ENCODE results near the gene PTPRM.
A peak's percentile ranks its signal among the peaks of the same experiment; 100 is the strongest.

PTPRM gene

GRCh38 chr18:7626922-7627440, 59.9 kb downstream of the PTPRM start:
- peak; percentile 63 to 75 for DNase-seq (ENCODE audit: low read depth in 2 of 2)
- no peak overlapping the region for H3K4me3 ChIP-seq (replicated peaks in 1 of 2; ENCODE audit: low read depth in 2 of 2, low read length in 2 of 2)
- TF ChIP-seq, protein P1, sequence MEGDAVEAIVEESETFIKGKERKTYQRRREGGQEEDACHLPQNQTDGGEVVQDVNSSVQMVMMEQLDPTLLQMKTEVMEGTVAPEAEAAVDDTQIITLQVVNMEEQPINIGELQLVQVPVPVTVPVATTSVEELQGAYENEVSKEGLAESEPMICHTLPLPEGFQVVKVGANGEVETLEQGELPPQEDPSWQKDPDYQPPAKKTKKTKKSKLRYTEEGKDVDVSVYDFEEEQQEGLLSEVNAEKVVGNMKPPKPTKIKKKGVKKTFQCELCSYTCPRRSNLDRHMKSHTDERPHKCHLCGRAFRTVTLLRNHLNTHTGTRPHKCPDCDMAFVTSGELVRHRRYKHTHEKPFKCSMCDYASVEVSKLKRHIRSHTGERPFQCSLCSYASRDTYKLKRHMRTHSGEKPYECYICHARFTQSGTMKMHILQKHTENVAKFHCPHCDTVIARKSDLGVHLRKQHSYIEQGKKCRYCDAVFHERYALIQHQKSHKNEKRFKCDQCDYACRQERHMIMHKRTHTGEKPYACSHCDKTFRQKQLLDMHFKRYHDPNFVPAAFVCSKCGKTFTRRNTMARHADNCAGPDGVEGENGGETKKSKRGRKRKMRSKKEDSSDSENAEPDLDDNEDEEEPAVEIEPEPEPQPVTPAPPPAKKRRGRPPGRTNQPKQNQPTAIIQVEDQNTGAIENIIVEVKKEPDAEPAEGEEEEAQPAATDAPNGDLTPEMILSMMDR (IDR thresholded peaks at IDR 0.05; ENCODE audit: low read depth, low read length), result peak; percentile 23

DNA sequence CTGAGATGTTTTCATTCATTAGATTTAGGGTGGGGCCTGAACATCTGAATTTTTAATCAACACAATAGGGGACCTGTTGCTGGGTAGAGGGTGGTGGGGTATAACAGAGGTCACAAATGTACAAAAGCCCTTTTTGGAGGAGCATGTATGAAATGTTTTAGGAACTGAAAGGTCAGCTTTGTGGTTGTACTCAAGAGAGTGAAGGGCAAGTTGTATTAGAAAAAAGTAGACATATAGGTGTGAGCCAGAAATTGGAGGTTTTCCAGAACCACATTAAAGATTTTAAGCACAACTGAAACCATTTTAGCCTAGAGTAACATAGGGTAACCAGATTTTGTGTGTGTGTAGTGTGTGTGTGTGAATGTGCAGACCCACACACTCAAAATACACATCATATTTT, 62.3 kb downstream of the PTPRM start:
- TF ChIP-seq, protein P1 (IDR thresholded peaks at IDR 0.05; ENCODE audit: low read depth, low read length), result no peak
- no peak for DNase-seq (ENCODE audit: low read depth in 2 of 2)
- no peak overlapping the region for H3K4me3 ChIP-seq (replicated peaks in 1 of 2; ENCODE audit: low read depth in 2 of 2, low read length in 2 of 2)

DNA sequence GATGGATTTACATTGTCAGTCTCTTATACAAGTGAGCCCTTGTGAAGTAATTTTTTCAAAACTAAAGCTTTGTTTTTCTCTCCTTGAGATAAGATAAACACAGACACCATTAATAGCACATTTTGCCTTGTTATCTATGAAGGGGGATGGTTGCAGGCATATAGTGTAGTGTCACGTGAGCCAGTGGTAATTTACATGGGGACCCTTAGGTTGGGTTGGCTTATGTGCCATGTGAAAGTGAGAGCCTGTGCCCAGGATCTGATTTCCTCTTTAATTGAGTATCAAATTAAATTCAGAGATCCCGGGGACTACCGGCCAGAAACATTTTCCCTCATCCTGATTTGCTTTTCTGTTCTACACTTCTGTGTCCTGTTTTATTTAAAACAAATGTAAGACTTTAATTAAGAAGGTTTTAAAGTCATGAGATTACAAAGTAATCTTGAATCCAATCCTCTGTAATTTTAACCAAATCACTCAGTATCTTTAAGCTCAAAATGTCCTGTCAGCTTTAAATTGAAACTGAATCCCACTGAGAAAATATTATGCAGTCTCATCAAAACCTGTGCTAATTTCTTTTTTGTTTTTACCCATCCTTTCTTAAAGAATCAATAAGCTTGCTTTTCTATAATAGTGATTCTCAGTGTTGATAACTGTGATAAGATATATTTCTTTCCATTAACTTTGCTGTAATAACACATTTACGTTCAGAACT, 63.8 kb downstream of the PTPRM start:
- TF ChIP-seq, protein P1 (IDR thresholded peaks at IDR 0.05; ENCODE audit: low read depth, low read length), result no peak
- no peak for DNase-seq (ENCODE audit: low read depth in 2 of 2)

DNA sequence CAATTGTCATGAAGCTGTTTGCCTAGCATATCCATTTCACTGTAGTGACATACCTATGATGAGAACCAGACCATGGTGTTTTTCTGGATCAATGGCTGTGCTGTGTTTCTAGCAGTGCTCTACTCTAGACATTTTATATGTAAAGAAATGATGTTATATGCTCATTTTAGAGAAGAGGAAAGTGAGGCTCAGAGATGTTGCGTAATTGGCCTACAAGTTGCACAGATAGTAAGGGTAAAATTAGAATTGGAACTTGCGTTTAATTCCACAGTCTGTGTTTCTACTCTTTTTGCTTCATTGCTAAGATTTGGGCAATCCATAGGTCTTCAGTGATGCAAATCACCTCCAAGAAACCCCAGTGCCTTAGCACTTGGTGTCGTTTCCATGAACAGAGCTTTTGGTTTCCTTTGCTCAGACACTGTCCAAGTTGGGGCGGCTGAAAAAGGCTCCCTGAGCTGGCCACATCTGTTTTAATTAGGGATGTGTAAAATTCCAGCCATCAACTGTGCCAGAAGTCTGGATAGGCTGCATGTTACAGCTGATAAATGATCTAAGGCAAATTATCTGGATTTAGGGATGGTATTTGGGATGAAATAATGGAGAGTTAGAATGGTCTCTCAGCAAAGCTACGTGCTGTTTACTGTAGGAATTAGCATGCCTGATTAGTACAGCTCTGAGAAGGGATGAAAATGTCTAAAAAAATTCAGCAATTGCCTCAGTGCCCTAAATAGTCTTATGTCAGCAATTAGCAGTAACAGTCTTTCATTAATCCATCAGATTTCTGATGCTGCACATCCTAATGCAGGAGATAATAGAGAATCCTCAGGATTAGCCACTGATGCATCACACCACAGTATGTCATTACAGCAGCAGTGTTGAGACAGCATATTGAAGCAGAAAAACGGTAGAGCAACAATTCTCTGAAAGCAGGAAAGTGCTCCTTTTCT, 65.3 kb downstream of the PTPRM start:
- H3K4me3 ChIP-seq (replicated peaks in 1 of 2; ENCODE audit: low read depth in 2 of 2, low read length in 2 of 2), result no peak overlapping the region
- no peak for DNase-seq (ENCODE audit: low read depth in 2 of 2)
- TF ChIP-seq, protein P1 (IDR thresholded peaks at IDR 0.05; ENCODE audit: low read depth, low read length), result no peak

More for the DNA sequence above, 63.8 kb downstream of the PTPRM start:
- H3K4me3 ChIP-seq (replicated peaks in 1 of 2; ENCODE audit: low read depth in 2 of 2, low read length in 2 of 2), result no peak overlapping the region

DNA sequence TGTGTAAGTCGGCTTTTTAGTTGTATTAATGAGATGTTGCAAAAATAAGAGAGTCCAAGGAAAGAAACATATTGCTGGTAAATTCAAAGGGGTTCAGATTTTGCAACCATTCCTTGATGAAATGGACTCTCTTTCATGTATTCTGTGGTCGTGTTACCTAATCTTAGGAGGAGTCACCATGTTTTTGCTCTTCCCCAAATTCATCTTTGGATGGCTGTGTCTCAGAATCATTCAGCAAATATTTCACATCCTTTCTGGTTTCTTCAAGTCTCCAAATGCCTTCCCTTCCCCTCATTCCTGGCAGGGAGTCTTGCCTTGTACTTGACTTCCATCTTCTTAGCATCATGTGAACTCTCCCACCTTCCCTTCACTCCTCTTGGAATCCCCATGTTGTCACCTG, 66.1 kb downstream of the PTPRM start:
- peak in 1 of 2 donors; percentile 14 for DNase-seq (ENCODE audit: low read depth in 2 of 2)
- TF ChIP-seq, protein P1 (IDR thresholded peaks at IDR 0.05; ENCODE audit: low read depth, low read length), result no peak
- no peak overlapping the region for H3K4me3 ChIP-seq (replicated peaks in 1 of 2; ENCODE audit: low read depth in 2 of 2, low read length in 2 of 2)

GRCh38 chr18:7635948-7636347, 68.8 kb downstream of the PTPRM start:
- DNase-seq (ENCODE audit: low read depth in 2 of 2), result no peak
- H3K4me3 ChIP-seq (replicated peaks in 1 of 2; ENCODE audit: low read depth in 2 of 2, low read length in 2 of 2), result no peak overlapping the region
- TF ChIP-seq, protein P1 (IDR thresholded peaks at IDR 0.05; ENCODE audit: low read depth, low read length), result no peak
